Thyroid gland (tissue), 4 donors: ENCODE data around the gene PRELID3B.

Source experiments
- POLR2A ChIP-seq, 2 donors: fragments of 450-650 bp; IDR thresholded peaks; one replicate each; pipeline ENCODE4 v1.6.1; 2017; ENCODE audit warnings: antibody characterized with exemption in 2 of 2, mild to moderate bottlenecking in 2 of 2, moderate library complexity in 1 of 2
- TF ChIP-seq, protein P1 (sequence below), 6 experiments: fragments of 200-600 bp in 3 of 6; fragments of 450-650 bp in 3 of 6; sonication (generic) in 3 of 6; IDR thresholded peaks; one replicate each; pipeline ENCODE4 v1.5.1; 2016 to 2019; ENCODE audit warnings: antibody characterized with exemption in 6 of 6, mild to moderate bottlenecking in 2 of 6, inconsistent platforms in 1 of 6, moderate library complexity in 1 of 6

DNA sequence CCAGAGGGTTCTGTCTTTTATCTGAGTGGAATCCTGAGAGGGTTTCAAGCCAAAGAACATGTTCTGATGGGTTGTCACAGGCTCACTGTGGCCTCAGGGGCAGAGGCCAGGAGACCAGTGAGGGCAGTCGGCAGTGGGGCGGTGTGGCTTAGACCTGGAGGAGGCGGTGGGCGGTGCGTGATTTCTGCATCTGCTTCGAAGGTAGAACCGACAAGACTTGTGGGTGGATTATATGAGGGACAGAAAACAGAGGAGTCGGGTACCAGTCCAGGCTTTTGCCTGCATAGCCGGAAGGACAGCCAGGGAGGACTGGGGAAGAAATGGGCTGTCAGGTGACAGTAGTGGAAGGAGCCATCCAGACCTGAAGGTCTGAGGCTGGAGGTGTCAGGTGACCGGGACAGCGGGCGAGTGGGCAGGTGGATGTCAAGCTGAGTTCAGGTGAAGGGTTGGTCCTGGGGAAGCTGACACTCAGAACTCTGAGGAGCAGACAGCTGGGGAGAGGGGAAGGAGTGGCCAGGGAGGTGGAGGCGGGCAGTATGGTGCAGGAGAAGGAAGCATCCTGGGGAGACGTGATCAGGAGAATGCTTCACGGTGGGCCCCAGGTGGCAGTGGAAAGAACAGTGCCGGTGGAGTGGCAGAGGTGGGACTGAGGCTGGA, 38.6 kb downstream of the PRELID3B start:
- TF ChIP-seq, protein P1, sequence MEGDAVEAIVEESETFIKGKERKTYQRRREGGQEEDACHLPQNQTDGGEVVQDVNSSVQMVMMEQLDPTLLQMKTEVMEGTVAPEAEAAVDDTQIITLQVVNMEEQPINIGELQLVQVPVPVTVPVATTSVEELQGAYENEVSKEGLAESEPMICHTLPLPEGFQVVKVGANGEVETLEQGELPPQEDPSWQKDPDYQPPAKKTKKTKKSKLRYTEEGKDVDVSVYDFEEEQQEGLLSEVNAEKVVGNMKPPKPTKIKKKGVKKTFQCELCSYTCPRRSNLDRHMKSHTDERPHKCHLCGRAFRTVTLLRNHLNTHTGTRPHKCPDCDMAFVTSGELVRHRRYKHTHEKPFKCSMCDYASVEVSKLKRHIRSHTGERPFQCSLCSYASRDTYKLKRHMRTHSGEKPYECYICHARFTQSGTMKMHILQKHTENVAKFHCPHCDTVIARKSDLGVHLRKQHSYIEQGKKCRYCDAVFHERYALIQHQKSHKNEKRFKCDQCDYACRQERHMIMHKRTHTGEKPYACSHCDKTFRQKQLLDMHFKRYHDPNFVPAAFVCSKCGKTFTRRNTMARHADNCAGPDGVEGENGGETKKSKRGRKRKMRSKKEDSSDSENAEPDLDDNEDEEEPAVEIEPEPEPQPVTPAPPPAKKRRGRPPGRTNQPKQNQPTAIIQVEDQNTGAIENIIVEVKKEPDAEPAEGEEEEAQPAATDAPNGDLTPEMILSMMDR (IDR thresholded peaks at IDR 0.05), result no peak
- no peak for TF ChIP-seq POLR2A (IDR thresholded peaks at IDR 0.05)
